Right ventricle myocardium superior (tissue), 1 donor: ENCODE results near the gene DDAH1. TPM values are rescaled to one million over a fixed set of nuclear protein-coding genes. Genes with fewer than 3 reads are reported as not detected.

Source experiments
- ATAC-seq: fragments of 200-7000 bp; cut with Tn5 transposase; one replicate; pipeline ENCODE4 v1.9.1; 2020; ENCODE audit warnings: mild to moderate bottlenecking; ENCODE audit not compliant: poor library complexity
- DNase-seq: peaks from one replicate; pipeline ENCODE4 v3.0.0-alpha.2; 2020
- intact Hi-C: fragments of 100-400 bp; cut with DNase I; formaldehyde crosslinking; loops from one replicate; pipeline ENCODE4 v1.11.2; 2022
- total RNA-seq: library from RNA; stranded (reverse); fragmentation: NEBNext Ultra II Directional; extraction: Animal tissue kit (Norgen Biotek cat#: 25700); gene quantifications from one replicate; pipeline ENCODE4 v1.2.1, GENCODE V29; 2021
- donor health status: DM: no; HTN: yes; CAD: no; lungs with severe emphysema.

DDAH1 gene
- total RNA-seq, 1 donor from 2014 or later: 3.5 TPM

- intact Hi-C loops: no loop called here
- ATAC-seq: no peak
- no peak for DNase-seq
Observed at GRCh38 chr1:85407746-85408377, 57.1 kb downstream of the DDAH1 start.

GRCh38 chr1:85406887-85407533, 57.9 kb downstream of the DDAH1 start:
- ATAC-seq (peak; percentile 91), DNase-seq (no peak)
- intact Hi-C loops: no loop called here

- ATAC-seq (no peak), DNase-seq (no peak)
- intact Hi-C loops: no loop called here
Observed at GRCh38 chr1:85406081-85406480, 58.9 kb downstream of the DDAH1 start.

- ATAC-seq (peak; percentile 44), DNase-seq (no peak)
- intact Hi-C loops: no loop called here
Observed at GRCh38 chr1:85404408-85404807, 60.6 kb downstream of the DDAH1 start.

- peak; percentile 66 for ATAC-seq
- intact Hi-C loops: loop anchor here (5.0 kb wide), 1 partner anchor 91 kb away; no protein-coding TSS in a partner anchor
Observed at GRCh38 chr1:85398391-85399064, 66.4 kb downstream of the DDAH1 start.

GRCh38 chr1:85397490-85398032, 67.4 kb downstream of the DDAH1 start:
- no peak for DNase-seq
- intact Hi-C loops: loop anchor here (5.0 kb wide), 1 partner anchor 90 kb away; no protein-coding TSS in a partner anchor
- ATAC-seq: no peak

More at GRCh38 chr1:85398391-85399064, 66.4 kb downstream of the DDAH1 start:
- no peak for DNase-seq

- ATAC-seq (no peak), DNase-seq (no peak)
- intact Hi-C loops: loop anchor here (5.0 kb wide), 1 partner anchor 89 kb away; no protein-coding TSS in a partner anchor
Observed at GRCh38 chr1:85396194-85396593, 68.8 kb downstream of the DDAH1 start.

GRCh38 chr1:85394130-85394529, 70.8 kb downstream of the DDAH1 start:
- intact Hi-C loops: no loop called here
- ATAC-seq: no peak
- no peak for DNase-seq

GRCh38 chr1:85393490-85393889, 71.5 kb downstream of the DDAH1 start:
- ATAC-seq (no peak), DNase-seq (no peak)
- intact Hi-C loops: no loop called here

- DNase-seq (no peak), ATAC-seq (no peak)
- intact Hi-C loops: no loop called here
Observed at GRCh38 chr1:85388416-85388815, 76.5 kb downstream of the DDAH1 start.

GRCh38 chr1:85387781-85388180, 77.2 kb downstream of the DDAH1 start:
- intact Hi-C loops: no loop called here
- no peak for DNase-seq
- ATAC-seq: no peak

GRCh38 chr1:85386068-85386722, 78.8 kb downstream of the DDAH1 start:
- ATAC-seq: no peak
- DNase-seq: no peak
- intact Hi-C loops: no loop called here

GRCh38 chr1:85379203-85380136, 85.5 kb downstream of the DDAH1 start:
- ATAC-seq: peak; percentile 49
- no peak for DNase-seq
- intact Hi-C loops: no loop called here

- DNase-seq (no peak), ATAC-seq (no peak)
- intact Hi-C loops: no loop called here
Observed at GRCh38 chr1:85378534-85378933, 86.4 kb downstream of the DDAH1 start.

GRCh38 chr1:85376356-85376755, 88.6 kb downstream of the DDAH1 start:
- DNase-seq: no peak
- no peak for ATAC-seq
- intact Hi-C loops: no loop called here

GRCh38 chr1:85375493-85375892, 89.5 kb downstream of the DDAH1 start:
- intact Hi-C loops: no loop called here
- no peak for DNase-seq
- no peak for ATAC-seq

- ATAC-seq: peak; percentile 52
- DNase-seq: no peak
- intact Hi-C loops: no loop called here
Observed at GRCh38 chr1:85374160-85374559, 90.8 kb downstream of the DDAH1 start.

- ATAC-seq: no peak
- intact Hi-C loops: no loop called here
- DNase-seq: no peak
Observed at GRCh38 chr1:85373378-85373708, 91.6 kb downstream of the DDAH1 start.
